Cardiac fibroblast (primary cell): Measurements from ENCODE around the gene EPHX1.

Experiments
- DNase-seq, 2 donors: peaks; one replicate each; pipeline versions ENCODE4 v3.0.0 to v3.0.0-alpha.2; 2010; ENCODE audit warnings: low read depth in 2 of 2
- H3K4me3 ChIP-seq, 2 donors: replicated peaks in 1 of 2; 1 replicate in 1 of 2; 2 replicates in 1 of 2; pipeline ENCODE4 v1.5.1; 2011; ENCODE audit warnings: low read depth in 2 of 2, low read length in 2 of 2, mild to moderate bottlenecking in 2 of 2, moderate library complexity in 1 of 2
- CTCF ChIP-seq: IDR thresholded peaks from one replicate; pipeline ENCODE4 v1.5.1; 2011; ENCODE audit warnings: low read depth, mild to moderate bottlenecking, low read length, inconsistent platforms

The EPHX1 gene

GRCh38 chr1:225770561-225771248 is 39.2 kb upstream of the EPHX1 start:
- no peak overlapping the region for H3K4me3 ChIP-seq
- no peak for DNase-seq
- no peak for TF ChIP-seq CTCF

GRCh38 chr1:225771661-225772322 is 38.1 kb upstream of the EPHX1 start:
- TF ChIP-seq CTCF = no peak
- H3K4me3 ChIP-seq = no peak overlapping the region
- DNase-seq = no peak

- H3K4me3 ChIP-seq = no peak overlapping the region
- peak; percentile 93 for TF ChIP-seq CTCF
- peak; percentile 92 for DNase-seq
Observed at GRCh38 chr1:225772323-225772768, 37.6 kb upstream of the EPHX1 start.

GRCh38 chr1:225772848-225773247 is 37.1 kb upstream of the EPHX1 start:
- H3K4me3 ChIP-seq = no peak overlapping the region
- TF ChIP-seq CTCF = no peak
- DNase-seq = no peak

GRCh38 chr1:225774281-225775147 is 35.4 kb upstream of the EPHX1 start:
- no peak for TF ChIP-seq CTCF
- DNase-seq = no peak
- H3K4me3 ChIP-seq = no peak overlapping the region

- H3K4me3 ChIP-seq = no peak overlapping the region
- no peak for TF ChIP-seq CTCF
- no peak for DNase-seq
Observed at GRCh38 chr1:225776294-225776693, 33.6 kb upstream of the EPHX1 start.
